Smooth muscle cell (in vitro differentiated cells): ENCODE measurements around the gene NAMPT. TPM values are rescaled to one million over a fixed set of nuclear protein-coding genes. Genes with fewer than 3 reads are reported as not detected.
A peak's percentile ranks its signal among the peaks of the same experiment; 100 is the strongest.
"Not testable (repeated sequence)": the region's sequence is repeated elsewhere in the genome, so short reads cannot be mapped to it uniquely, and the experiment has no call there.

Experiments used
- DNase-seq: peaks from one replicate; lab custom pipeline; 2025; ENCODE audit not compliant: unreplicated experiment; lab: John Stamatoyannopoulos, UW
- H2AFZ ChIP-seq: fragments of 200-600 bp; sonication (generic); 2 replicates; pipeline ENCODE4 v1.6.0; 2016; ENCODE audit warnings: antibody characterized with exemption, low read depth, mild to moderate bottlenecking
- H3F3A ChIP-seq: fragments of 200-600 bp; sonication (generic); 2 replicates; pipeline ENCODE4 v1.6.0; 2017; ENCODE audit warnings: antibody characterized with exemption, low read depth
- H3K27ac ChIP-seq: fragments of 200-600 bp; sonication (generic); 2 replicates; pipeline ENCODE4 v1.5.1; 2016; ENCODE audit warnings: low read depth, mild to moderate bottlenecking
- H3K27me3 ChIP-seq: fragments of 200-600 bp; sonication (generic); 2 replicates; pipeline ENCODE4 v1.6.1; 2016; ENCODE audit warnings: low read depth, mild to moderate bottlenecking
- H3K36me3 ChIP-seq: fragments of 200-600 bp; sonication (generic); 2 replicates; pipeline ENCODE4 v1.5.1; 2016; ENCODE audit warnings: low read depth
- H3K4me1 ChIP-seq: fragments of 200-600 bp; sonication (generic); 2 replicates; pipeline ENCODE4 v1.5.1; 2016; ENCODE audit warnings: low read depth
- H3K4me2 ChIP-seq: fragments of 200-600 bp; sonication (generic); 2 replicates; pipeline ENCODE4 v1.6.0; 2016; ENCODE audit warnings: mild to moderate bottlenecking
- H3K4me3 ChIP-seq: fragments of 200-600 bp; sonication (generic); 2 replicates; pipeline ENCODE4 v1.5.1; 2016; ENCODE audit warnings: mild to moderate bottlenecking
- H3K79me2 ChIP-seq: fragments of 200-600 bp; sonication (generic); 2 replicates; pipeline ENCODE4 v1.6.0; 2016; ENCODE audit warnings: low read depth, mild to moderate bottlenecking
- H3K9ac ChIP-seq: fragments of 200-600 bp; sonication (generic); 2 replicates; pipeline ENCODE4 v1.6.0; 2016; ENCODE audit warnings: low read depth
- H3K9me3 ChIP-seq: fragments of 200-600 bp; sonication (generic); replicated peaks from 2 replicates; pipeline ENCODE4 v1.5.1; 2016; ENCODE audit warnings: low read depth
- H4K20me1 ChIP-seq: fragments of 200-600 bp; sonication (generic); 2 replicates; pipeline ENCODE4 v1.6.0; 2016; ENCODE audit warnings: low read depth
- WGBS: methylation state at CpG from one replicate; pipeline ENCODE4 v1.1.7; 2016; ENCODE audit warnings: low lambda C conversion rate; 5-methylcytosine and 5-hydroxymethylcytosine counted together
- polyA plus RNA-seq: library from polyadenylated mRNA; unstranded; fragments of >200 nt; fragmentation: Nextera tagmentation; extraction: Ambion mirVana; gene quantifications from 2 replicates; pipeline ENCODE4 v1.2.1, GENCODE V29; 2016
- total RNA-seq: library from RNA; depleted of rRNA; stranded (reverse); fragments of >200 nt; gene quantifications from 2 replicates; pipeline ENCODE4 v1.2.3, GENCODE V29; 2014
- TF ChIP-seq, protein P1 (sequence below): fragments of 200-600 bp; sonication (generic); IDR thresholded peaks from 2 replicates; pipeline ENCODE4 v1.5.1; 2017; ENCODE audit warnings: borderline replicate concordance, mild to moderate bottlenecking, antibody characterized with exemption; ENCODE audit not compliant: insufficient read depth, poor library complexity, severe bottlenecking

Gene NAMPT
- total and polyA plus RNA-seq, 2 experiments from 2014 or later = 49.1 to 189 TPM

- 35% methylated on average over 1 of the region's 1 CpG for WGBS
- H3K27ac ChIP-seq = peak overlapping the region; percentile 97
- no peaks in the 10 kb centered on the region for H4K20me1 ChIP-seq
- H3K79me2 ChIP-seq = no peaks in the 10 kb centered on the region
- H3K9me3 ChIP-seq = no peaks in the 10 kb centered on the region
- H3K4me3 ChIP-seq = no peak overlapping the region
- peak overlapping the region; percentile 80 for H3K9ac ChIP-seq
- H3K4me2 ChIP-seq = peak overlapping the region; percentile 69
- no peaks in the 10 kb centered on the region for H3K27me3 ChIP-seq
- peak overlapping the region; percentile 36 for H2AFZ ChIP-seq
- H3K4me1 ChIP-seq = peaks cover 9% of the 10 kb centered on the region
- DNase-seq = no peak
- H3F3A ChIP-seq = peaks cover 10% of the 10 kb centered on the region
- TF ChIP-seq, protein P1, sequence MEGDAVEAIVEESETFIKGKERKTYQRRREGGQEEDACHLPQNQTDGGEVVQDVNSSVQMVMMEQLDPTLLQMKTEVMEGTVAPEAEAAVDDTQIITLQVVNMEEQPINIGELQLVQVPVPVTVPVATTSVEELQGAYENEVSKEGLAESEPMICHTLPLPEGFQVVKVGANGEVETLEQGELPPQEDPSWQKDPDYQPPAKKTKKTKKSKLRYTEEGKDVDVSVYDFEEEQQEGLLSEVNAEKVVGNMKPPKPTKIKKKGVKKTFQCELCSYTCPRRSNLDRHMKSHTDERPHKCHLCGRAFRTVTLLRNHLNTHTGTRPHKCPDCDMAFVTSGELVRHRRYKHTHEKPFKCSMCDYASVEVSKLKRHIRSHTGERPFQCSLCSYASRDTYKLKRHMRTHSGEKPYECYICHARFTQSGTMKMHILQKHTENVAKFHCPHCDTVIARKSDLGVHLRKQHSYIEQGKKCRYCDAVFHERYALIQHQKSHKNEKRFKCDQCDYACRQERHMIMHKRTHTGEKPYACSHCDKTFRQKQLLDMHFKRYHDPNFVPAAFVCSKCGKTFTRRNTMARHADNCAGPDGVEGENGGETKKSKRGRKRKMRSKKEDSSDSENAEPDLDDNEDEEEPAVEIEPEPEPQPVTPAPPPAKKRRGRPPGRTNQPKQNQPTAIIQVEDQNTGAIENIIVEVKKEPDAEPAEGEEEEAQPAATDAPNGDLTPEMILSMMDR = no peak
- no peaks in the 10 kb centered on the region for H3K36me3 ChIP-seq
Observed at GRCh38 chr7:106329408-106329807, 44.6 kb upstream of the NAMPT start.

DNA sequence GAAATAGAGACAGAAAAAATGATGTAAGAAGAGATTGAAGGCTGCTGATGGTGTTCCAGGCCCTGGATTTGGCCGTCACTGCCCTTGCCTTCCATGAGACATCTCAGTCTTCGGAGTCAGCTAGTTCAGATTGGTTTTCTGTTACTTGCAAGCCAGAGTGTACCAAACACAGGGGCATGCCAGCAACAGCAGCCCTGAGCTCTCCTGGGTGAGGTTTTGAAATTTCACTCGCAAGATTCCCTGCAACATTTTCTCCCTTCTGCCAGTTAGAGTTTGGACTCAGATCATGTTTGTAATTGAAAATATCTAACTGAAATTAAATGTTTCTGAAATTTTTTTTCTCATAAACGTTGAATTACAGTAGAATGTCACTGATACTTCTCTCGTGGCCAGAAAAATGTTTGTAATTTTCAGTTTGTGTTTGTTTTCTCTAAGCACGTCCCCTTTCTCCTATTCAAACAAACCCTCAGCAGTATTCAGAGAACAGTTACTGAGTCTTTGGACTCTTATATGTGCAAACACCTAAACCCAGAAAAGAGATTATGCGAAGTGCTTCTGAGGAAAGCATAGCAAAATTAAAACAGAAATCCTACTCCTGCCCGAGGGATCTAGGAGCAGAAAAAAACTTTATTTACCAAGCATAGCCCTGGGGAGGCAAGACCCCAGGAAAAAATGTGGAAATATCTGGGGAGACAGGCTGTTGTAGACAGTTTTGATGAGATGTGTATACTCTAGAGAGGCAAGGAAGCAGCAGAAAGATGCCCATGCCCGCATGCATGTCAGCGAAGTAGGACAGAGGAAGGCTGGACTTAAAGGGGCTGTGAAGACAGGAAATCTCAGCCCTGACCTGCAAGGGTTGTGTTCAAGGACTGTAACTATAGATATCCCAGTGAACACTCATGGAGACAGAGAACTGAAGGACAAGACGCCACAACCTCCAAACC lies 43.0 kb upstream of the NAMPT start:
- 85% methylated on average over 11 of the region's 11 CpGs for WGBS
- no peaks in the 10 kb centered on the region for H3K27me3 ChIP-seq
- H3K4me2 ChIP-seq = no peak overlapping the region
- no peak for DNase-seq
- H3F3A ChIP-seq = peaks cover 10% of the 10 kb centered on the region
- H3K27ac ChIP-seq = peak overlapping the region; percentile 97
- no peaks in the 10 kb centered on the region for H3K79me2 ChIP-seq
- no peaks in the 10 kb centered on the region for H3K36me3 ChIP-seq
- no peak overlapping the region for H3K4me3 ChIP-seq
- no peaks in the 10 kb centered on the region for H3K9me3 ChIP-seq
- peaks cover 9% of the 10 kb centered on the region for H3K4me1 ChIP-seq
- TF ChIP-seq, protein P1 = no peak
- no peak overlapping the region for H3K9ac ChIP-seq
- H2AFZ ChIP-seq = peak overlapping the region; percentile 33
- no peaks in the 10 kb centered on the region for H4K20me1 ChIP-seq

DNA sequence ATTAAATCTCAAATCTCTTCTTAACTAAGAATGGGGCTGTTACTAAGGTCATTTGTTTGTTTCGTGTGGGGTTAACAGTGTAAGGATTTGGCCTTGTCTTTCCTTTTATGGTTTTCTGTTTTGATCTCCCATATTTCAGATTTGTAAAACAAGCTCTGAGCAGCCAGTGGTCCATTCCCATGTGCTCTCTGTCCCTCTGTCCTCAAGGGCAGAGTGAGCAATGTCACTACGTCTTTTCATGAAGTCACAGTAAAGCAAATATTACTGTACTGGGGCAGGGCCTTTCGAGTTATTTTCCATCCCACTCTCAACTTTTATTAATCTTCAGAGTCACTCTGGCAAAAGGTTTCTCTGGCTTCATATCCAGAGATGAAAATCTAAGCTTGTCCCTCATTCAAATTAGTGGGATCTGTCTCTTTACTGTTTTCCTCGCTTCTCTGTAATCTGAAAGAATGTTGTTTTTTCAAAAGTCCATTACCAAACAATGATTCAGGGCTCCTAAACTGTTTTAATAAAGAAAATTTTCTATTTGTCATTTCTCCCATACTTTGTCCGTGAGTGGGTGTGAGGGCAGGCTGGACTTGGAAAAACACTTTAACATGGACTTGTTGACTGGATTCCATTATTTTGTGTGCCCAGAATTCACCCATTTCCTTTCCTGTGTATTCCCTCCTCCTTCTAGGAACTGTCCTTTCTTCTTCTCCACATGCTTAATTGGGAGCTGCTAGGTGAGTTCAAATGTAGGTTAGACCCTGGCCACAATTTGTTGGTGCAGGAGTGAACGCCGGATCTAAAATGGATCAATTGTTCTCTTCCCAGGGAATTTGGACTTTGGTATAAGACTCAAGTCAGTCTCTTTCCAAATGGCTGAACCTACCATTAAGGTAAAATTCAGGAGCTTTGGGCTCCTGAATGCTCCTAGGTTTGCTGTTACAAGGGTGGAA lies 42.1 kb upstream of the NAMPT start:
- H3K27ac ChIP-seq = peak overlapping the region; percentile 51
- peak overlapping the region; percentile 1 for H3K4me2 ChIP-seq
- no peaks in the 10 kb centered on the region for H4K20me1 ChIP-seq
- peak overlapping the region; percentile 33 for H2AFZ ChIP-seq
- H3K27me3 ChIP-seq = no peaks in the 10 kb centered on the region
- H3K36me3 ChIP-seq = no peaks in the 10 kb centered on the region
- no peak overlapping the region for H3K4me3 ChIP-seq
- H3K4me1 ChIP-seq = peaks cover 9% of the 10 kb centered on the region
- no peaks in the 10 kb centered on the region for H3K79me2 ChIP-seq
- 73% methylated on average over 7 of the region's 7 CpGs for WGBS
- H3K9me3 ChIP-seq = no peaks in the 10 kb centered on the region
- TF ChIP-seq, protein P1 = no peak
- no peak for DNase-seq
- H3F3A ChIP-seq = peaks cover 10% of the 10 kb centered on the region
- H3K9ac ChIP-seq = no peak overlapping the region

GRCh38 chr7:106324509-106324908 lies 39.7 kb upstream of the NAMPT start:
- DNase-seq, H3K4me2 ChIP-seq, H3F3A ChIP-seq, H3K4me1 ChIP-seq, H3K9ac ChIP-seq, H3K27ac ChIP-seq, H3K9me3 ChIP-seq, H3K79me2 ChIP-seq, H3K4me3 ChIP-seq, H2AFZ ChIP-seq, H4K20me1 ChIP-seq, H3K36me3 ChIP-seq, H3K27me3 ChIP-seq: not testable (repeated sequence)
- WGBS = 94% methylated on average over 2 of the region's 2 CpGs

DNA sequence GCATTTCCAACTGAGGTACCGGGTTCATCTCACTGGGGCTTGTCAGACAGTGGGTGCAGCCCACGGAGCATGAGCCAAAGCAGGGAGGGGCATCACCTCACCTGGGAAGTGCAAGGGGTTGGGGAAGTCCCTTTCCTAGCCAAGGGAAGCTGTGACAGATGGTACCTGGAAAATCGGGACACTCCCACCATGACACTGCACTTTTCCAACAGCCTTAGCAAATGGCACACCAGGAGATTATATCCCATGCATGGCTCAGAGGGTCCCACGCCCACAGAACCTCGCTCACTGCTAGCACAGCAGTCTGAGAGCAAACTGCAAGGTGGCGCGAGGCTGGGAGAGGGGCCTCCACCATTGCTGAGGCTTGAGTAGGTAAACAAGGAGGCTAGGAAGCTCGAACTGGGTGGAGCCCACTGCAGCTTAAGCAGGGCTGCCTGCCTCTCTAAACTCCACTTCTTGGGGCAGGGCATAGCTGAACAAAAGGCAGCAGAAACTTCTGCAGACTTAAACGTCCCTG lies 35.5 kb upstream of the NAMPT start:
- not testable (repeated sequence) for DNase-seq, H3K27me3 ChIP-seq, H3K4me3 ChIP-seq, H4K20me1 ChIP-seq, H3K9ac ChIP-seq, H3K4me1 ChIP-seq, H3K79me2 ChIP-seq, H3K9me3 ChIP-seq, H3F3A ChIP-seq, H3K36me3 ChIP-seq, H3K4me2 ChIP-seq, H3K27ac ChIP-seq, H2AFZ ChIP-seq
- 93% methylated on average over 9 of the region's 9 CpGs for WGBS
